T-helper 17 cell (primary cell): Measurements from ENCODE around the gene FASTKD3. TPM values are rescaled to one million over a fixed set of nuclear protein-coding genes. Genes with fewer than 3 reads are reported as not detected.

ENCODE experiments used
- ATAC-seq: fragments of 150-1000 bp; cut with Tn5 transposase; 2 replicates; pipeline ENCODE4 v1.10.0; 2021; ENCODE audit warnings: mild to moderate bottlenecking, moderate library complexity
- DNase-seq, 3 donors: peaks; one replicate each; pipeline versions ENCODE4 v3.0.0 to v3.0.0-alpha.2; 2020 to 2021
- H3K9me3 ChIP-seq: one replicate; pipeline ENCODE4 v1.7.0; 2013; ENCODE audit warnings: low read length, mild to moderate bottlenecking; ENCODE audit not compliant: control insufficient read depth, poor library complexity, severe bottlenecking
- H3K27ac Mint-ChIP-seq: one replicate; pipeline ENCODE4 v1.8.0; 2022; ENCODE audit warnings: mild to moderate bottlenecking, moderate library complexity, mixed read lengths
- H3K27me3 Mint-ChIP-seq: one replicate; pipeline ENCODE4 v1.8.0; 2022; ENCODE audit warnings: mixed read lengths
- H3K36me3 Mint-ChIP-seq: one replicate; pipeline ENCODE4 v1.8.0; 2022; ENCODE audit warnings: low read depth, mixed read lengths
- H3K4me1 Mint-ChIP-seq: one replicate; pipeline ENCODE4 v1.8.0; 2022; ENCODE audit warnings: mild to moderate bottlenecking, mixed read lengths
- H3K4me3 Mint-ChIP-seq: one replicate; pipeline ENCODE4 v1.8.0; 2022; ENCODE audit warnings: mild to moderate bottlenecking, moderate library complexity, mixed read lengths
- total RNA-seq, 4 donors: library from RNA in 2 of 4; stranded (reverse) in 2 of 4; gene quantifications; one replicate each; pipeline ENCODE4 v1.2.3 and lab custom pipeline; 2022 to 2026

FASTKD3 gene
- total RNA-seq, 2 donors from 2014 or later, result 4.9 to 5.5 TPM

- peaks cover 3% of the 10 kb centered on the region for H3K9me3 ChIP-seq
- ATAC-seq (no peak), DNase-seq (no peak)
- no peaks in the 10 kb centered on the region for H3K36me3 Mint-ChIP-seq
- H3K27me3 Mint-ChIP-seq, result peaks cover 16% of the 10 kb centered on the region
- peak overlapping the region; percentile 30 for H3K27ac Mint-ChIP-seq
- H3K4me3 Mint-ChIP-seq, result peak overlapping the region; percentile 87
- H3K4me1 Mint-ChIP-seq, result peaks cover 19% of the 10 kb centered on the region
These were observed 17.1 kb downstream of the FASTKD3 start for GRCh38 chr5:7851617-7852289.

- ATAC-seq, result peak; percentile 12
- Mint-ChIP-seq H3K27ac (no peak overlapping the region), H3K4me1 (peaks cover 18% of the 10 kb centered on the region), H3K36me3 (no peaks in the 10 kb centered on the region), H3K4me3 (peak overlapping the region; percentile 87), H3K27me3 (peaks cover 18% of the 10 kb centered on the region)
- DNase-seq, result no peak
- peaks cover 3% of the 10 kb centered on the region for H3K9me3 ChIP-seq
These were observed 17.6 kb downstream of the FASTKD3 start for GRCh38 chr5:7851240-7851592.

GRCh38 chr5:7850395-7851239, 18.2 kb downstream of the FASTKD3 start, which contains the start of gene CFAP90:
Gene CFAP90 (minus strand): TSS chr5:7851133. CDS start chr5:7851021, 112 bp downstream.
- DNase-seq (peak in 2 of 3 donors; percentile 39 to 43), ATAC-seq (peak; percentile 53)
- Mint-ChIP-seq H3K27ac (peak within 1 kb of the TSS; percentile 30), H3K4me1 (peaks cover 18% of the 10 kb centered on the region), H3K36me3 (no peaks in the 10 kb centered on the region), H3K4me3 (peak within 1 kb of the TSS; percentile 87), H3K27me3 (peaks cover 18% of the 10 kb centered on the region)
- H3K9me3 ChIP-seq, result peaks cover 3% of the 10 kb centered on the region

GRCh38 chr5:7849681-7850394, 19.0 kb downstream of the FASTKD3 start:
- Mint-ChIP-seq H3K4me3 (peak overlapping the region; percentile 87), H3K27me3 (peaks cover 22% of the 10 kb centered on the region), H3K4me1 (peaks cover 18% of the 10 kb centered on the region), H3K36me3 (no peaks in the 10 kb centered on the region), H3K27ac (no peak overlapping the region)
- peak in 1 of 3 donors; percentile 19 for DNase-seq
- H3K9me3 ChIP-seq, result peaks cover 3% of the 10 kb centered on the region
- ATAC-seq, result peak; percentile 29

GRCh38 chr5:7848296-7848695, 20.5 kb downstream of the FASTKD3 start:
- no peak for DNase-seq
- Mint-ChIP-seq H3K27me3 (peaks cover 38% of the 10 kb centered on the region), H3K4me1 (peaks cover 18% of the 10 kb centered on the region), H3K36me3 (no peaks in the 10 kb centered on the region), H3K4me3 (no peak overlapping the region), H3K27ac (no peak overlapping the region)
- ATAC-seq, result no peak
- H3K9me3 ChIP-seq, result peaks cover 3% of the 10 kb centered on the region

- H3K4me3 Mint-ChIP-seq, result no peak overlapping the region
- H3K27me3 Mint-ChIP-seq, result peaks cover 47% of the 10 kb centered on the region
- H3K27ac Mint-ChIP-seq, result no peak overlapping the region
- H3K4me1 Mint-ChIP-seq, result peaks cover 9% of the 10 kb centered on the region
- ATAC-seq (no peak), DNase-seq (no peak)
- H3K36me3 Mint-ChIP-seq, result no peaks in the 10 kb centered on the region
- no peaks in the 10 kb centered on the region for H3K9me3 ChIP-seq
These were observed 22.5 kb downstream of the FASTKD3 start for GRCh38 chr5:7846327-7846726.

- ATAC-seq, result no peak
- H3K4me1 Mint-ChIP-seq, result peaks cover 6% of the 10 kb centered on the region
- peaks cover 54% of the 10 kb centered on the region for H3K27me3 Mint-ChIP-seq
- no peak for DNase-seq
- H3K36me3 Mint-ChIP-seq, result no peaks in the 10 kb centered on the region
- no peaks in the 10 kb centered on the region for H3K9me3 ChIP-seq
- no peak overlapping the region for H3K4me3 Mint-ChIP-seq
- no peak overlapping the region for H3K27ac Mint-ChIP-seq
These were observed 23.3 kb downstream of the FASTKD3 start for GRCh38 chr5:7845557-7845956.

GRCh38 chr5:7844901-7845300, 23.9 kb downstream of the FASTKD3 start:
- no peak overlapping the region for H3K27ac Mint-ChIP-seq
- DNase-seq (no peak), ATAC-seq (no peak)
- H3K9me3 ChIP-seq, result no peaks in the 10 kb centered on the region
- H3K36me3 Mint-ChIP-seq, result no peaks in the 10 kb centered on the region
- no peak overlapping the region for H3K4me3 Mint-ChIP-seq
- peaks cover 5% of the 10 kb centered on the region for H3K4me1 Mint-ChIP-seq
- H3K27me3 Mint-ChIP-seq, result peaks cover 61% of the 10 kb centered on the region

GRCh38 chr5:7842531-7842930, 26.3 kb downstream of the FASTKD3 start:
- peaks cover 59% of the 10 kb centered on the region for H3K27me3 Mint-ChIP-seq
- DNase-seq, result no peak
- no peak overlapping the region for H3K27ac Mint-ChIP-seq
- H3K9me3 ChIP-seq, result no peaks in the 10 kb centered on the region
- no peaks in the 10 kb centered on the region for H3K36me3 Mint-ChIP-seq
- no peak overlapping the region for H3K4me3 Mint-ChIP-seq
- no peaks in the 10 kb centered on the region for H3K4me1 Mint-ChIP-seq
- ATAC-seq, result no peak

- no peaks in the 10 kb centered on the region for H3K9me3 ChIP-seq
- Mint-ChIP-seq H3K36me3 (no peaks in the 10 kb centered on the region), H3K27ac (no peak overlapping the region), H3K27me3 (peaks cover 31% of the 10 kb centered on the region), H3K4me3 (no peak overlapping the region), H3K4me1 (no peaks in the 10 kb centered on the region)
- ATAC-seq, result no peak
- no peak for DNase-seq
These were observed 31.4 kb downstream of the FASTKD3 start for GRCh38 chr5:7837403-7837802.

GRCh38 chr5:7834982-7835381, 33.8 kb downstream of the FASTKD3 start:
- ATAC-seq, result no peak
- Mint-ChIP-seq H3K4me3 (no peak overlapping the region), H3K4me1 (no peaks in the 10 kb centered on the region), H3K36me3 (no peaks in the 10 kb centered on the region), H3K27ac (no peak overlapping the region), H3K27me3 (peaks cover 28% of the 10 kb centered on the region)
- no peak for DNase-seq
- no peaks in the 10 kb centered on the region for H3K9me3 ChIP-seq

GRCh38 chr5:7828269-7828668, 40.6 kb downstream of the FASTKD3 start:
- H3K27ac Mint-ChIP-seq, result no peak overlapping the region
- H3K27me3 Mint-ChIP-seq, result peaks cover 66% of the 10 kb centered on the region
- H3K9me3 ChIP-seq, result no peaks in the 10 kb centered on the region
- H3K4me1 Mint-ChIP-seq, result peaks cover 2% of the 10 kb centered on the region
- no peak overlapping the region for H3K4me3 Mint-ChIP-seq
- no peaks in the 10 kb centered on the region for H3K36me3 Mint-ChIP-seq
- no peak for ATAC-seq
- DNase-seq, result no peak

- H3K4me1 Mint-ChIP-seq, result peaks cover 2% of the 10 kb centered on the region
- H3K36me3 Mint-ChIP-seq, result no peaks in the 10 kb centered on the region
- no peak overlapping the region for H3K4me3 Mint-ChIP-seq
- ATAC-seq (no peak), DNase-seq (no peak)
- H3K9me3 ChIP-seq, result no peaks in the 10 kb centered on the region
- no peak overlapping the region for H3K27ac Mint-ChIP-seq
- H3K27me3 Mint-ChIP-seq, result peaks cover 72% of the 10 kb centered on the region
These were observed 41.2 kb downstream of the FASTKD3 start for GRCh38 chr5:7827610-7828009.
